ENCODE measurements around the gene QSOX2. TPM values are rescaled to one million over a fixed set of nuclear protein-coding genes. Genes with fewer than 3 reads are reported as not detected.

Gene QSOX2
- total RNA-seq, 3 donors from 2014 or later (not counting 1 experiment from before 2014, with no cell fraction given), result 10.8 to 16.7 (median 16.6) TPM

GRCh38 chr9:136233411-136233810 is 12.2 kb downstream of the QSOX2 start:
- 49% methylated on average over 15 of the region's 15 CpGs for WGBS (ENCODE audit: insufficient coverage)
- H3K27ac ChIP-seq (ENCODE audit: low read length), result no peak overlapping the region
- H3K4me1 Mint-ChIP-seq, result peaks cover 21 to 33% of the 10 kb centered on the region in 2 donors
- H3K27me3 ChIP-seq (ENCODE audit: control insufficient read depth, insufficient read depth, low read length), result no peaks in the 10 kb centered on the region
- H3K27me3 Mint-ChIP-seq (ENCODE audit: low read depth in 2 of 2), result no peaks in the 10 kb centered on the region
- intact Hi-C loops (cut with micrococcal nuclease), result no loop called here
- ATAC-seq (no peak), DNase-seq (no peak)
- H3K4me3 Mint-ChIP-seq, result no peak overlapping the region
- peaks cover 20% of the 10 kb centered on the region for H3K4me1 ChIP-seq (ENCODE audit: control insufficient read depth, insufficient read depth, low read length)
- H3K27ac Mint-ChIP-seq, result no peak overlapping the region
- no peaks in the 10 kb centered on the region for H3K9me3 Mint-ChIP-seq
- TF ChIP-seq CTCF (IDR thresholded peaks at IDR 0.05), result no peak
- peaks cover 21% of the 10 kb centered on the region for H3K36me3 ChIP-seq (ENCODE audit: control insufficient read depth, insufficient read depth, low read length)
- no peak overlapping the region for H3K4me3 ChIP-seq (ENCODE audit: low read length)
- no peaks in the 10 kb centered on the region for H3K36me3 Mint-ChIP-seq
- no peaks in the 10 kb centered on the region for H3K9me3 ChIP-seq (ENCODE audit: control insufficient read depth, insufficient read depth, low read length)

- peaks cover 21 to 31% of the 10 kb centered on the region in 2 donors for H3K4me1 Mint-ChIP-seq
- H3K9me3 ChIP-seq (ENCODE audit: control insufficient read depth, insufficient read depth, low read length), result no peaks in the 10 kb centered on the region
- 86% methylated on average over 10 of the region's 10 CpGs for WGBS (ENCODE audit: insufficient coverage)
- ATAC-seq (no peak), DNase-seq (no peak)
- H3K27ac Mint-ChIP-seq, result no peak overlapping the region
- no peak overlapping the region for H3K27ac ChIP-seq (ENCODE audit: low read length)
- H3K27me3 ChIP-seq (ENCODE audit: control insufficient read depth, insufficient read depth, low read length), result no peaks in the 10 kb centered on the region
- H3K36me3 ChIP-seq (ENCODE audit: control insufficient read depth, insufficient read depth, low read length), result peaks cover 21% of the 10 kb centered on the region
- no peak for TF ChIP-seq CTCF (IDR thresholded peaks at IDR 0.05)
- no peak overlapping the region for H3K4me3 ChIP-seq (ENCODE audit: low read length)
- H3K36me3 Mint-ChIP-seq, result no peaks in the 10 kb centered on the region
- no peaks in the 10 kb centered on the region for H3K9me3 Mint-ChIP-seq
- no peak overlapping the region for H3K4me3 Mint-ChIP-seq
- intact Hi-C loops (cut with micrococcal nuclease), result no loop called here
- peaks cover 15% of the 10 kb centered on the region for H3K4me1 ChIP-seq (ENCODE audit: control insufficient read depth, insufficient read depth, low read length)
- H3K27me3 Mint-ChIP-seq (ENCODE audit: low read depth in 2 of 2), result no peaks in the 10 kb centered on the region
These were observed 12.6 kb downstream of the QSOX2 start for GRCh38 chr9:136232969-136233368.

- Mint-ChIP-seq H3K36me3 (no peaks in the 10 kb centered on the region), H3K27me3 (ENCODE audit: low read depth in 2 of 2) (no peaks in the 10 kb centered on the region), H3K9me3 (no peaks in the 10 kb centered on the region), H3K4me1 (peaks cover 21 to 31% of the 10 kb centered on the region in 2 donors), H3K4me3 (no peak overlapping the region), H3K27ac (no peak overlapping the region)
- no peak overlapping the region for H3K27ac ChIP-seq (ENCODE audit: low read length)
- intact Hi-C loops (cut with micrococcal nuclease), result no loop called here
- no peaks in the 10 kb centered on the region for H3K9me3 ChIP-seq (ENCODE audit: control insufficient read depth, insufficient read depth, low read length)
- WGBS (ENCODE audit: insufficient coverage), result 62% methylated on average over 26 of the region's 31 CpGs
- no peak overlapping the region for H3K4me3 ChIP-seq (ENCODE audit: low read length)
- H3K36me3 ChIP-seq (ENCODE audit: control insufficient read depth, insufficient read depth, low read length), result peaks cover 19% of the 10 kb centered on the region
- H3K4me1 ChIP-seq (ENCODE audit: control insufficient read depth, insufficient read depth, low read length), result peaks cover 15% of the 10 kb centered on the region
- no peaks in the 10 kb centered on the region for H3K27me3 ChIP-seq (ENCODE audit: control insufficient read depth, insufficient read depth, low read length)
- TF ChIP-seq CTCF (IDR thresholded peaks at IDR 0.05), result no peak
- peak in 1 of 3 donors; percentile 29 for ATAC-seq
- peak in 1 of 2 donors; percentile 65 for DNase-seq
These were observed 13.9 kb downstream of the QSOX2 start for GRCh38 chr9:136231478-136232297.
